Measurements from ENCODE around the gene KLHL6. TPM values are rescaled to one million over a fixed set of nuclear protein-coding genes. Genes with fewer than 3 reads are reported as not detected.

Gene KLHL6
- total and polyA plus RNA-seq, 2 of the 13 experiments (the other 11 are each of a cell fraction or from before 2014, with no cell fraction given) = not detected

- CTCF ChIA-PET (ENCODE audit: low intra/inter-chr PET ratio, low total read pairs) = no interaction called here
- intact Hi-C loops (cut with micrococcal nuclease; ENCODE audit: unreplicated experiment) (no loop called here), in situ Hi-C loops (cut with HindIII; ENCODE audit: extremely low pct_ligation_motif_present, low pct_unique_long_range_greater_than_20kb) (no loop called here)
- H3K79me2 ChIP-seq (ENCODE audit: insufficient read depth, low read length) = peaks cover 8% of the 10 kb centered on the region
- BruUV-seq (replicated peaks) = no TSS peak
- POLR2A ChIA-PET = no interaction called here
- peaks cover 1 to 6% of the 10 kb centered on the region in 2 experiments; a peak in 1 of 5 replicates for H3K36me3 ChIP-seq (replicated peaks in 1 of 2; ENCODE audit: control insufficient read depth in 1 of 2, insufficient read depth in 2 of 2, low read length in 2 of 2)
- no peaks in the 10 kb centered on the region; a peak in 2 of 5 replicates for H3K27me3 ChIP-seq (ENCODE audit: control insufficient read depth in 1 of 2, insufficient read depth in 2 of 2, low read length in 2 of 2)
- 0 out of 2 replicates have a peak overlapping the region, but pooled peaks have one; percentile 26 for H3K9ac ChIP-seq (ENCODE audit: insufficient read depth, low read depth, low read length)
- no peaks in the 10 kb centered on the region for H4K20me1 ChIP-seq (ENCODE audit: insufficient read depth, low read length)
- peak; percentile 26 for FAIRE-seq
- DNase-seq (ENCODE audit: low spot score) = peak; percentile 10
- no peak overlapping the region for H3K4me3 ChIP-seq (replicated peaks in 1 of 3; ENCODE audit: insufficient read depth in 1 of 3, low read depth in 2 of 3, low read length in 3 of 3)
- 39% methylated on average over 4 of the region's 4 CpGs for WGBS (ENCODE audit: low lambda C conversion rate)
- no peak overlapping the region for H2AFZ ChIP-seq (ENCODE audit: low read length)
- H3K4me1 ChIP-seq (ENCODE audit: insufficient read depth, low read length) = peaks cover 19% of the 10 kb centered on the region
- peak overlapping the region; percentile 81; the same call in 1 of the 2 replicates for H3K4me2 ChIP-seq (ENCODE audit: low read depth, low read length)
- no peak overlapping the region for H3K27ac ChIP-seq (ENCODE audit: extremely low read length, insufficient read depth, low read length)
- TF ChIP-seq ZNF75D (CRISPR knock-in tag; IDR thresholded peaks at IDR 0.05; ENCODE audit: borderline replicate concordance) (no peak), MYPOP (CRISPR knock-in tag; IDR thresholded peaks at IDR 0.05) (no peak), ZNF33B (CRISPR knock-in tag; IDR thresholded peaks at IDR 0.05) (no peak), ZNF841 (CRISPR knock-in tag; IDR thresholded peaks at IDR 0.05; ENCODE audit: borderline replicate concordance) (no peak), ISX (CRISPR knock-in tag; conservative IDR thresholded peaks at IDR 0.05) (no peak), KMT2B (CRISPR knock-in tag; IDR thresholded peaks at IDR 0.05) (no peak), BATF2 (CRISPR knock-in tag; IDR thresholded peaks at IDR 0.05) (no peak), POGZ (CRISPR knock-in tag; IDR thresholded peaks at IDR 0.05) (no peak), ZBTB7B (CRISPR knock-in tag; IDR thresholded peaks at IDR 0.05) (no peak), HOXA5 (CRISPR knock-in tag; IDR thresholded peaks at IDR 0.05) (no peak), CENPX (CRISPR knock-in tag; IDR thresholded peaks at IDR 0.05) (no peak), ELF3 (CRISPR knock-in tag; IDR thresholded peaks at IDR 0.05) (no peak)
- TF ChIP-seq, protein P1, sequence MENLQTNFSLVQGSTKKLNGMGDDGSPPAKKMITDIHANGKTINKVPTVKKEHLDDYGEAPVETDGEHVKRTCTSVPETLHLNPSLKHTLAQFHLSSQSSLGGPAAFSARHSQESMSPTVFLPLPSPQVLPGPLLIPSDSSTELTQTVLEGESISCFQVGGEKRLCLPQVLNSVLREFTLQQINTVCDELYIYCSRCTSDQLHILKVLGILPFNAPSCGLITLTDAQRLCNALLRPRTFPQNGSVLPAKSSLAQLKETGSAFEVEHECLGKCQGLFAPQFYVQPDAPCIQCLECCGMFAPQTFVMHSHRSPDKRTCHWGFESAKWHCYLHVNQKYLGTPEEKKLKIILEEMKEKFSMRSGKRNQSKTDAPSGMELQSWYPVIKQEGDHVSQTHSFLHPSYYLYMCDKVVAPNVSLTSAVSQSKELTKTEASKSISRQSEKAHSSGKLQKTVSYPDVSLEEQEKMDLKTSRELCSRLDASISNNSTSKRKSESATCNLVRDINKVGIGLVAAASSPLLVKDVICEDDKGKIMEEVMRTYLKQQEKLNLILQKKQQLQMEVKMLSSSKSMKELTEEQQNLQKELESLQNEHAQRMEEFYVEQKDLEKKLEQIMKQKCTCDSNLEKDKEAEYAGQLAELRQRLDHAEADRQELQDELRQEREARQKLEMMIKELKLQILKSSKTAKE (CRISPR knock-in tag; IDR thresholded peaks at IDR 0.05; ENCODE audit: borderline replicate concordance) = no peak
- TF ChIP-seq, protein P2, sequence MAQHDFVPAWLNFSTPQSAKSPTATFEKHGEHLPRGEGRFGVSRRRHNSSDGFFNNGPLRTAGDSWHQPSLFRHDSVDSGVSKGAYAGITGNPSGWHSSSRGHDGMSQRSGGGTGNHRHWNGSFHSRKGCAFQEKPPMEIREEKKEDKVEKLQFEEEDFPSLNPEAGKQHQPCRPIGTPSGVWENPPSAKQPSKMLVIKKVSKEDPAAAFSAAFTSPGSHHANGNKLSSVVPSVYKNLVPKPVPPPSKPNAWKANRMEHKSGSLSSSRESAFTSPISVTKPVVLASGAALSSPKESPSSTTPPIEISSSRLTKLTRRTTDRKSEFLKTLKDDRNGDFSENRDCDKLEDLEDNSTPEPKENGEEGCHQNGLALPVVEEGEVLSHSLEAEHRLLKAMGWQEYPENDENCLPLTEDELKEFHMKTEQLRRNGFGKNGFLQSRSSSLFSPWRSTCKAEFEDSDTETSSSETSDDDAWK (CRISPR knock-in tag; IDR thresholded peaks at IDR 0.05) = no peak
- TF ChIP-seq, protein P3, sequence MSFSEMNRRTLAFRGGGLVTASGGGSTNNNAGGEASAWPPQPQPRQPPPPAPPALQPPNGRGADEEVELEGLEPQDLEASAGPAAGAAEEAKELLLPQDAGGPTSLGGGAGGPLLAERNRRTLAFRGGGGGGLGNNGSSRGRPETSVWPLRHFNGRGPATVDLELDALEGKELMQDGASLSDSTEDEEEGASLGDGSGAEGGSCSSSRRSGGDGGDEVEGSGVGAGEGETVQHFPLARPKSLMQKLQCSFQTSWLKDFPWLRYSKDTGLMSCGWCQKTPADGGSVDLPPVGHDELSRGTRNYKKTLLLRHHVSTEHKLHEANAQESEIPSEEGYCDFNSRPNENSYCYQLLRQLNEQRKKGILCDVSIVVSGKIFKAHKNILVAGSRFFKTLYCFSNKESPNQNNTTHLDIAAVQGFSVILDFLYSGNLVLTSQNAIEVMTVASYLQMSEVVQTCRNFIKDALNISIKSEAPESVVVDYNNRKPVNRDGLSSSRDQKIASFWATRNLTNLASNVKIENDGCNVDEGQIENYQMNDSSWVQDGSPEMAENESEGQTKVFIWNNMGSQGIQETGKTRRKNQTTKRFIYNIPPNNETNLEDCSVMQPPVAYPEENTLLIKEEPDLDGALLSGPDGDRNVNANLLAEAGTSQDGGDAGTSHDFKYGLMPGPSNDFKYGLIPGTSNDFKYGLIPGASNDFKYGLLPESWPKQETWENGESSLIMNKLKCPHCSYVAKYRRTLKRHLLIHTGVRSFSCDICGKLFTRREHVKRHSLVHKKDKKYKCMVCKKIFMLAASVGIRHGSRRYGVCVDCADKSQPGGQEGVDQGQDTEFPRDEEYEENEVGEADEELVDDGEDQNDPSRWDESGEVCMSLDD (CRISPR knock-in tag; IDR thresholded peaks at IDR 0.05; ENCODE audit: borderline replicate concordance) = no peak
- no peaks in the 10 kb centered on the region for H3K9me3 ChIP-seq (ENCODE audit: low read length)
- peak; percentile 45; the same call in 2 of the 3 replicates for ATAC-seq
These were observed 106.1 kb downstream of the KLHL6 start for GRCh38 chr3:183449391-183449790.

Data from HepG2 (cell line).